ENCODE results near the gene ACMSD.
"Not testable (repeated sequence)": the region's sequence is repeated elsewhere in the genome, so short reads cannot be mapped to it uniquely, and the experiment has no call there.

The ACMSD gene

DNA sequence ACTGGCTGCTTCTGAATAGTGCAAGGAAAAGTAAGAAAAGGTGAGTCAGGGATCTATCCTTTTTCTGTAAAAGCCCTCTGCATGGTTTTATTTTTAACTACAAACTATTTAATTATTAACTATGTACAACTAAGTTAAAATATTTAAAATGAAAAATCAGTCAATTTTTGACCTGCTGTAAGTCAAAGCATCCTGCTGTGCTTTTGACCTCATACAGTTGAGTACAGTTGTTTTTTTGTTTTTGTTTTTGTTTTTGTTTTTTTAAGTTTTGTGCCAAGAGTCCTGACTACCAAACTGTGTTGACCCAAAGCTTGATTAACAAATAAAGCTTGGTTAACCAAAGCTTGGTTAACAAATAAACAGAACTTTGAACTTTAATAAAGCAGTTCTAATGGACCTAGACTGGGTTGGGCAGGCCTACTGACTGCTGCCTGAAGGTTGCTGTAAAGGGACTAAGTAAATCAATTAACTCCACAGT lies at the start of gene ACMSD:
Gene ACMSD, plus strand, starts transcription at position 474 of the 478 bp plus-strand sequence. CDS start 67 bp downstream, outside the sequence.
- peak; percentile 45 for DNase-seq

GRCh38 chr2:134790487-134790886 lies 47.9 kb upstream of the ACMSD start:
- DNase-seq = no peak

DNA sequence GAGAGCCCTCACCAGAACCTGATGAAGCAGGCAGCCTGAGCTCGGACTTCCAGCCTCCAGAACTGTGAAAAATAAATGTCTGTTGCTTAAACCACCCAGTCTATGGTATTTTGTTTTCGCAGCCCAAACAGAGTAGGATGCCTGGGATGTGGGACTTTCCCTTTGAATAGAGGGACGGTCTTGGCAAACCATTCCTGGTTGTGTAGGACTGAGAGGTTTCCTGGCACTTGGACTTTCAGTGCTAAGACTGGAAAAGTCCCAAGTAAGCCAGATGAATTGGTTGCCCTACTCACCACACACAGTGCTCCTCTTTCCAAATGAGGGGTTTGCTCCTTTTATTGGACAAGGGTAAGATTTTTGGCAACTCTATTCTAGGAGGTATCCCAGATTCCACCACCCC lies 46.8 kb upstream of the ACMSD start:
- no peak for DNase-seq

DNA sequence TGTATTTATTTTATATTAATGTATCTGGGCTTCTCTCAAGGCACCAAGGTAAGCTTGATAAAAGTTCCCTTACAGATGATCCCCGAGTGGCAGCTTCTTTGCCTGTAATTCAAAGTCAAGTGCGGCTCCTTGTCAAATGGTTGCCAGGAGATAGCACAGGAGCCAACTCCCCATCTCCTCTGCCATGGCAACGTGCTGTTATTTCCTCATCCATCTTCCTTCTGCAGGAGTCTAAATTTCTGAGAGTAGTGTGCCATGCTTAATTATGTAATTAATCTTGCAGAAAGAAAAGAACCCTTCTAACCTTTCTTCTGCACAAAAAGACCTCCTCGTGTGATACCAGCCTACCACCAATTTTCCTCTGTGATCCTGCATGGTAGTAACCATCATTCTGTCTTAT lies 46.2 kb upstream of the ACMSD start:
- DNase-seq = no peak

DNA sequence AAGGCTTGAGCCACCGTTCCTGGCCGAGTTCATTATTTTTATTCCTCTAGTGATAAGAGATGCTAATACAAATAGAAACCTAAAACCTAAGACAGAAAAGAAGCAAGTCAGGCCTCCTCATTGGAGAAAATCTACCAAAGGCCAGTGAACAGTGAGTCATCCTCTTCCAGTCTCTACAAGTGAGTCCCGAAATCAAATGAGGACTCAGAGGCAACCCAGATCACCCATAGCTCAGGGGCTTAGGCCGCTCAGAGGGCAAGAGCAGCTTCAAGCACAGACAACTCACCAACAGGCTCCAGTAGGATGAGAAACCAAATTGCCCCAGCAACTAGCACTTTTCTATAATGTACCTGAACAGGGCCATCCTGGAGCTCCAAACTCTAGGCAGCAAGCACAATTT lies 42.7 kb upstream of the ACMSD start:
- DNase-seq = no peak

- DNase-seq = no peak
Observed at GRCh38 chr2:134796373-134796772, 42.0 kb upstream of the ACMSD start.

- DNase-seq = no peak
Observed at GRCh38 chr2:134799936-134800335, 38.5 kb upstream of the ACMSD start.

DNA sequence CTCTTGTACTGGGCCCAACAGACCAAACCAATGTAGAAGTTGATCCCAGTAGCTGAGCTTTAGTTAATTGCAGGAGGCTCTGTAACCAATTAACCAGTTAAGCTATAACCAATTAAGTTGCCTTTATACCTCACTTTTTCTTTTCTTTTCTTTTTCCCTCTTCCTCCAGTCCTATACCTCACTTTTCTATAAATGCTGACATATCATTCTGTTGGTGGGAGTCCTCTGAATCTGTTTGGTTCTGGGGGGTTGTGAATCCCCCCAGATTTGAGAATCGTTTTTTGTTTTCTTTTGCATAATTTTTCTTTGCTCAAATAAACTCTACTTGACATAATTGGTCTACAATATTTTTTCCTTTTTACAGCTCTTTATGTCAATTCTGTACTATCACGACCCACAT lies 38.1 kb upstream of the ACMSD start:
- DNase-seq = no peak

- not testable (repeated sequence) for DNase-seq
Observed at GRCh38 chr2:134803609-134804405, 34.6 kb upstream of the ACMSD start.

- DNase-seq = no peak
Observed at GRCh38 chr2:134815741-134816140, 22.7 kb upstream of the ACMSD start.

DNA sequence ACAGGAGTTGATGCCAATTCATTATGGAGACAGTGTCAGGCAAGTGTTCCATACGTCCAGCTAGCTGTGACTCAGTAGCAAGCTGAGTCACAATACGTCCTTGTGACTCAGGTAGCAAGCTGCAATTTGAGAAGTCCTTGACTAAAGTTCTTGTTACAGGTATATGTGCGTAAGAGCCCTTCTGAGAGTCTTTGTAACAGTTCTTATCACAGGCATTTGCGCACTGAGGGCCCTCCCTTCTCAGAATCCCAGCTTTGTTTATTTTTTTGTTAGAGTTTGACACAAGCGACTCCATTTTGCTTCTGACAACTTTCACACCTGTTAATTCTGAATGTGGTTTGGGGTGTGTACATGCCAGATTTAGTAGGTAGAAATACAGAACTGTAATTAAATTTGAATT lies 20.1 kb upstream of the ACMSD start:
- DNase-seq = no peak

- peak; percentile 88 for DNase-seq
Observed at GRCh38 chr2:134819334-134819733, 19.1 kb upstream of the ACMSD start.

DNA sequence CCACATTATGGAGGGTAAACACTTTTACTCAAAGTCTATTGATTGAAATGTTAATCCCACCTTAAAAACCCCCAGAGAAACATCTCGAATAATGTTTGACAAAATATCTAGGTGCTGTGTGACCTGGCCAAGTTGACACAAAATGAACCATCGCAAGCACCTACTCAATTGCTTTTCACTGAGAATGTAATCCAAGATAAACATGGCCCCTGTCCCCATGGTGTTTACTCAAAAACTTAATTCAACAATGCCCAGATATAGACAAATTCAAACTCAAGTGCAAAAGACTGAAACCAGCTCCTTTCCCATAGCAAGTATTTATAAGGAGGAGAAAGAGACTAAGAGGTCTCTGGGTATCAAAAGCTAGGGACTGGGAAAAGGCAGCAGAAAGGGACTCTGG lies 15.0 kb upstream of the ACMSD start:
- no peak for DNase-seq

GRCh38 chr2:134823832-134824231 lies 14.6 kb upstream of the ACMSD start:
- no peak for DNase-seq

DNA sequence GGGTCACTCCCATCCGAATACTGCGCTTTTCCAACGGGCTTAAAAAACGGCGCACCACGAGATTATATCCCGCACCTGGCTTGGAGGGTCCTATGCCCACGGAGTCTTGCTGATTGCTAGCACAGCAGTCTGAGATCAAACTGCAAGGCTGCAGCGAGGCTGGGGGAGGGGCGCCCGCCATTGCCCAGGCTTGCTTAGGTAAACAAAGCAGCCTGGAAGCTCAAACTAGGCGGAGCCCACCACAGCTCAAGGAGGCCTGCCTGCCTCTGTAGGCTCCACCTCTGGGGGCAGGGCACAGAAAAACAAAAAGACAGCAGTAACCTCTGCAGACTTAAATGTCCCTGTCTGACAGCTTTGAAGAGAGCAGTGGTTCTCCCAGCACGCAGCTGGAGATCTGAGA lies 12.7 kb upstream of the ACMSD start:
- not testable (repeated sequence) for DNase-seq

GRCh38 chr2:134835471-134835870 lies 2.9 kb upstream of the ACMSD start:
- no peak for DNase-seq

GRCh38 chr2:134836986-134837385 lies 1.4 kb upstream of the ACMSD start:
- peak; percentile 97 for DNase-seq

DNA sequence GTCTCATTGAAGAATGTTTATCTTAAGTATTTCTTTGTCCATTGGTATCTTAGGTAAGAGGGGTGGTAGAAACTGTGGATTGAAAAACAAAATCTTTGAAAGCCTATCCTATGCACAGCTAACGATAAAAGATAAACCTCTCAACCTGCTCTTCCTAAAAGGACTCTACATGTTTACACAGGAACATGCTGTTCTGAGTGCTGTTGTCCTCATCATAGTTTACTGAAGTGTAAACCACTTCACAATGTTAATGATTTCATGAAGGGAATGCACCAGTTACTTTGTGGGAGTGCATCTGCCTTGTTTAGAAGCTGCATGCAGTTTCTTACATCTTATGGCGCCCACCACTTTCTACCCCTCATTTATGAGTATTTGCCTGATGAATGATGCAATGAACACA lies 1.2 kb downstream of the ACMSD start:
- peak; percentile 44 for DNase-seq

DNA sequence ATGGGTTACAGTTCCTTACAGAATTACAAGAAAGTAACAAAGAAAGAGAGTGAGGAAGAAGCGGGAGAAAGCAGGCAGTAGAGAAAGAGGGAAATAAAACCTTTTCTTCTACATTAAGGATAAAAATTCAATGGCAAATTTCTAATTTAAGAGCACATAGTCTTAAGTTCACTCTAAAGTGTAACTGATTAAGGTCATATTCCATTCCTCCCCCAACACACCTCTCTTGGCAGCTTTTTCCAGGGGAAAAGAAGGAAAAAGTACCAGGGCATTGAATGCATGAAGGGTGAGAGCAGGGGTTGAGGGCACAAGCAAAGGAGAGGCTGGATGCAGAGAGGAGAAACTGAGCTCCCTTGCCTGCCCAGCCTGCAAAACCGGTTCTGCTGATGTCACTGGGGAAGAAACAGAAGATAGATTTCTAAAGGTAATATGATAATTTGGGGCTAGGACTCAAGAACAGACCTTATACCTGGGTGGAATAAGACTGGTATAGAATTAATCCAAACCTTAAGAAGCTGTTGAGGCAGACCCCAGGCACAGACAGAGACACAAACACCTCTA lies 4.6 kb downstream of the ACMSD start:
- DNase-seq = no peak

GRCh38 chr2:134843968-134844367 lies 5.6 kb downstream of the ACMSD start:
- DNase-seq = no peak

DNA sequence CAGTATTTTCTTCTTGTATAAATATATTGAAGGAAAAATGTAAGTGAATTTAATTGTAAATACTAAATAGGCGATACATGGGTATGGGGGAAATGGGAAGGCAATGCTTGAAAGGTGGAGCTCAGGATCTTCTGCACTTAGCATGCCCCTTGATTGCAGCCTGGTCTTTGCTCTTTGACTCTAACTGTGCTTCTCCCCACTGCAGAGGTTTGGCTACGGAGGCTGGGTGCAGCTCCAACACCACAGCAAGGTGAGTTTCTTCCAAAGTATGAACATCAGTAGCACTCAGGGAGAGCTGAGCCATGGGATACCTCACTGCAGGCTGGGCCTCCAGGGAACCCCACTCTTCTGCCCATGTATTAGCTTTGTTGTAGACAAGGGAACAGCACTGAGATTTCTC lies 6.6 kb downstream of the ACMSD start:
- DNase-seq = no peak

GRCh38 chr2:134845719-134846118 lies 7.3 kb downstream of the ACMSD start:
- peak; percentile 62 for DNase-seq

DNA sequence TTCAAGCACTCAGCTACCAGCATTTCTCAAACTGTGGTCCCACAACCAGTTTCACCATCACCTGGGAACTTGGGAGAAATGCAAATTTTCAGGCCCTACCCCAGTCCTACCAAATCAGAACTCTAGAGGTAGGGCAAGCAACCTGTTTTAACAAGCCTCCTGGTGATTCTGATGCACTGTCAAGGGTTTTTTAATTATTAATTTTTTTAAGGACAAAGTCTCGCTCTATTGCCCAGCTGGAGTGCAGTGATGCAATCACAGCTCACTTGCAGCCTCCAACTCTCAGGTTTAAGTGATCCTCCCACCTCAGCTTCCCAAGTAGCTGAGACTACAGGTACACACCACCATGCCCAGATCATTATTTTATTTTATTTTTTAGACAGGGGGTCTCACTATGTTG lies 7.8 kb downstream of the ACMSD start:
- peak; percentile 40 for DNase-seq

DNA sequence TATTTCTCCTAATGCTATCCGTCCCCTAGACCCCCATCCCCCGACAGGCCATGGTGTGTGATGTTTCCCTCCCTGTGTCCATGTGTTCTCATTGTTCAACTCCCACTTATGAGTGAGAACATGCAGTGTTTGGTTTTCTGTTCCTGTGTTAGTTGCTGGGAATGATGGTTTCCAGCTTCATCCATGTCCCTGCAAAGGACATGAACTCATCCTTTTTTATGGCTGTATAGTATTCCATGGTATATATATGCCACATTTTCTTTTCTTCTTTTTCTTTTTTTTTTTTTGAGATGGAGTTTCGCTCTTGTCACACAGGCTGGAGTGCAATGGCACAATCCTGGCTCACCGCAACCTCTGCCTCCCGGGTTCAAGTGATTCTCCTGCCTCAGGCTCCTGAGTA lies 9.2 kb downstream of the ACMSD start:
- DNase-seq = not testable (repeated sequence)

- no peak for DNase-seq
Observed at GRCh38 chr2:134852518-134852917, 14.1 kb downstream of the ACMSD start.

All from kidney glomerular epithelial cell (primary cell).